ENCODE data around the gene TMEM61. TPM values are rescaled to one million over a fixed set of nuclear protein-coding genes. Genes with fewer than 3 reads are reported as not detected.
"Not testable (repeated sequence)": the region's sequence is repeated elsewhere in the genome, so short reads cannot be mapped to it uniquely, and the experiment has no call there.

The TMEM61 gene
- polyA plus RNA-seq, 1 of the 3 experiments (the other 2 are of a cell fraction), result not detected

- H3K27ac ChIP-seq (ENCODE audit: low read depth in 2 of 2, low read length in 1 of 2), result peak overlapping the region in 1 of 2 experiments; percentile 43; a peak in 1 of 4 replicates
- ChIA-PET POLR2A (no interaction called here), CTCF (interaction anchor here (2.8 to 4.4 kb wide), 3 partner anchors 15 to 65 kb away, joined by 12 to 36 read pairs (median 13); no protein-coding TSS in a partner anchor)
- H3K4me1 ChIP-seq (ENCODE audit: control insufficient read depth in 1 of 2, insufficient read depth in 2 of 2, low read depth in 1 of 2, low read length in 1 of 2), result peaks cover 0 to 32% of the 10 kb centered on the region in 2 experiments; a peak in 3 of 4 replicates
- H3K4me3 ChIP-seq (ENCODE audit: low read depth in 2 of 2, low read length in 1 of 2), result no peak overlapping the region
- no peaks in the 10 kb centered on the region for H3K36me3 ChIP-seq (replicated peaks in 1 of 2; ENCODE audit: control insufficient read depth in 1 of 2, insufficient read depth in 2 of 2, low read length in 1 of 2)
- peak overlapping the region; percentile 32; the same call in 1 of the 2 replicates for H2AFZ ChIP-seq (ENCODE audit: low read depth)
- H3K9ac ChIP-seq, result no peak overlapping the region
- DNase-seq, result no peak
- no peak overlapping the region for H3K4me2 ChIP-seq
- no peak for TF ChIP-seq POLR2AphosphoS5 (IDR thresholded peaks at IDR 0.05; ENCODE audit: low read depth, low read length)
- TF ChIP-seq FOSL2 (IDR thresholded peaks at IDR 0.05; ENCODE audit: borderline replicate concordance, low read depth), result no peak
- no peaks in the 10 kb centered on the region for H4K20me1 ChIP-seq (ENCODE audit: insufficient read depth)
- H3K79me2 ChIP-seq (ENCODE audit: insufficient read depth), result no peaks in the 10 kb centered on the region
- H3K9me2 ChIP-seq, result no peaks in the 10 kb centered on the region
- no peaks in the 10 kb centered on the region for H3K27me3 ChIP-seq (ENCODE audit: insufficient read depth)
- peaks cover 16% of the 10 kb centered on the region for H3F3A ChIP-seq (replicated peaks; ENCODE audit: insufficient read depth)
- H3K9me3 ChIP-seq, result no peaks in the 10 kb centered on the region
- WGBS (ENCODE audit: low lambda C conversion rate), result 11% methylated on average over 1 of the region's 1 CpG
Observed at GRCh38 chr1:54931275-54931840, 49.1 kb upstream of the TMEM61 start.

GRCh38 chr1:54934081-54934480 lies 46.3 kb upstream of the TMEM61 start:
- H3K79me2 ChIP-seq (ENCODE audit: insufficient read depth); DNase-seq; H3K36me3 ChIP-seq (replicated peaks in 1 of 2; ENCODE audit: control insufficient read depth in 1 of 2, insufficient read depth in 2 of 2, low read length in 1 of 2); H3K4me3 ChIP-seq (ENCODE audit: low read depth in 2 of 2, low read length in 1 of 2); H3K9me2 ChIP-seq; POLR2A ChIA-PET; H3K27me3 ChIP-seq (ENCODE audit: insufficient read depth); H2AFZ ChIP-seq (ENCODE audit: low read depth); H3K9me3 ChIP-seq; H4K20me1 ChIP-seq (ENCODE audit: insufficient read depth): not testable (repeated sequence)
- H3F3A ChIP-seq (replicated peaks; ENCODE audit: insufficient read depth), result peaks cover 20% of the 10 kb centered on the region
- peak overlapping the region; percentile 48 for H3K9ac ChIP-seq
- WGBS (ENCODE audit: low lambda C conversion rate), result 86% methylated on average over 6 of the region's 6 CpGs
- peaks cover 0 to 32% of the 10 kb centered on the region in 2 experiments; a peak in 3 of 4 replicates for H3K4me1 ChIP-seq (ENCODE audit: control insufficient read depth in 1 of 2, insufficient read depth in 2 of 2, low read depth in 1 of 2, low read length in 1 of 2)
- CTCF ChIA-PET, result interaction anchor here (0.9 to 3.2 kb wide), 5 partner anchors 12 to 88 kb away, joined by 3 to 20 read pairs (median 6); no protein-coding TSS in a partner anchor
- H3K27ac ChIP-seq (ENCODE audit: low read depth in 2 of 2, low read length in 1 of 2), result peak overlapping the region in 1 of 2 experiments; percentile 91; a peak in 2 of 4 replicates
- H3K4me2 ChIP-seq, result peak overlapping the region; percentile 64; the same call in 1 of the 2 replicates

GRCh38 chr1:54934869-54935268 lies 45.6 kb upstream of the TMEM61 start:
- Histone ChIP-seq H3K9ac (peak overlapping the region; percentile 48), H3K9me3 (no peaks in the 10 kb centered on the region), H4K20me1 (ENCODE audit: insufficient read depth) (no peaks in the 10 kb centered on the region), H3K4me1 (ENCODE audit: control insufficient read depth in 1 of 2, insufficient read depth in 2 of 2, low read depth in 1 of 2, low read length in 1 of 2) (peaks cover 0 to 38% of the 10 kb centered on the region in 2 experiments; a peak in 3 of 4 replicates), H3K36me3 (replicated peaks in 1 of 2; ENCODE audit: control insufficient read depth in 1 of 2, insufficient read depth in 2 of 2, low read length in 1 of 2) (no peaks in the 10 kb centered on the region), H3K27ac (ENCODE audit: low read depth in 2 of 2, low read length in 1 of 2) (peak overlapping the region; percentile 1 to 91; a peak in 3 of 4 replicates), H3K79me2 (ENCODE audit: insufficient read depth) (no peaks in the 10 kb centered on the region), H2AFZ (ENCODE audit: low read depth) (peak overlapping the region; percentile 30; the same call in 1 of the 2 replicates), H3K9me2 (no peaks in the 10 kb centered on the region), H3K4me3 (ENCODE audit: low read depth in 2 of 2, low read length in 1 of 2) (no peak overlapping the region), H3K4me2 (peak overlapping the region; percentile 64), H3K27me3 (ENCODE audit: insufficient read depth) (no peaks in the 10 kb centered on the region), H3F3A (replicated peaks; ENCODE audit: insufficient read depth) (peaks cover 20% of the 10 kb centered on the region)
- no peak for DNase-seq
- ChIA-PET POLR2A (no interaction called here), CTCF (interaction anchor here (1.6 to 3.2 kb wide), 4 partner anchors 11 to 87 kb away, joined by 6 to 20 read pairs (median 7); no protein-coding TSS in a partner anchor)
- TF ChIP-seq EP300 (IDR thresholded peaks at IDR 0.05; ENCODE audit: borderline replicate concordance in 1 of 2, low read depth in 1 of 2, low read length in 1 of 2) (peak in 1 of 2 experiments; percentile 45; a peak in 1 of 4 replicates), PBX3 (IDR thresholded peaks at IDR 0.05) (peak; percentile 57), FOXJ3 (CRISPR knock-in tag; IDR thresholded peaks at IDR 0.05) (no peak), TAF1 (IDR thresholded peaks at IDR 0.05; ENCODE audit: borderline replicate concordance, low read depth, low read length) (no peak), TCF12 (IDR thresholded peaks at IDR 0.05) (peak; percentile 87), RCOR1 (IDR thresholded peaks at IDR 0.05; ENCODE audit: low read length) (no peak), USF2 (IDR thresholded peaks at IDR 0.05; ENCODE audit: borderline replicate concordance, low read depth, low read length) (no peak), USF1 (IDR thresholded peaks at IDR 0.05; ENCODE audit: borderline replicate concordance, low read depth) (no peak), FOSL2 (IDR thresholded peaks at IDR 0.05; ENCODE audit: borderline replicate concordance, low read depth) (peak; percentile 24; the same call in 1 of the 2 replicates), RFX5 (IDR thresholded peaks at IDR 0.05; ENCODE audit: low read length) (no peak), MXI1 (IDR thresholded peaks at IDR 0.05; ENCODE audit: low read depth, low read length) (no peak), JUND (IDR thresholded peaks at IDR 0.05) (peak; percentile 49), YY1 (IDR thresholded peaks at IDR 0.05; ENCODE audit: low read depth) (no peak), NRF1 (IDR thresholded peaks at IDR 0.05; ENCODE audit: low read depth, low read length) (no peak), ELF1 (IDR thresholded peaks at IDR 0.05) (no peak), POLR2AphosphoS5 (IDR thresholded peaks at IDR 0.05; ENCODE audit: low read depth, low read length) (peak; percentile 36; the same call in 1 of the 2 replicates), SMC3 (IDR thresholded peaks at IDR 0.05; ENCODE audit: low read depth, low read length) (no peak), FOXM1 (IDR thresholded peaks at IDR 0.05; ENCODE audit: low read depth) (no peak), TEAD4 (IDR thresholded peaks at IDR 0.05; ENCODE audit: borderline replicate concordance, insufficient read depth) (peak; percentile 65; the same call in 1 of the 2 replicates), RAD21 (IDR thresholded peaks at IDR 0.05; ENCODE audit: low read length) (no peak)

Data from SK-N-SH (cell line).